LNCaP clone FGC (cell line): ENCODE measurements around the gene GOLGA6A.
"Not testable (repeated sequence)": the region's sequence is repeated elsewhere in the genome, so short reads cannot be mapped to it uniquely, and the experiment has no call there.

Source experiments
- DNase-seq: peaks from one replicate; pipeline ENCODE4 v3.0.0-alpha.2; 2011; ENCODE audit warnings: low read depth
- H3K4me3 ChIP-seq: 2 replicates; pipeline ENCODE4 v1.5.1; 2011; ENCODE audit warnings: mild to moderate bottlenecking, low read depth, low read length, control low read depth
- TF ChIP-seq, protein P1 (sequence below): IDR thresholded peaks from 2 replicates; pipeline ENCODE4 v1.5.1; 2012; ENCODE audit warnings: mild to moderate bottlenecking; ENCODE audit not compliant: control insufficient read depth, insufficient read depth; ENCODE audit errors: extremely low read depth

Gene GOLGA6A

GRCh38 chr15:74075781-74076180, 6.6 kb downstream of the GOLGA6A start:
- not testable (repeated sequence) for DNase-seq, H3K4me3 ChIP-seq

DNA sequence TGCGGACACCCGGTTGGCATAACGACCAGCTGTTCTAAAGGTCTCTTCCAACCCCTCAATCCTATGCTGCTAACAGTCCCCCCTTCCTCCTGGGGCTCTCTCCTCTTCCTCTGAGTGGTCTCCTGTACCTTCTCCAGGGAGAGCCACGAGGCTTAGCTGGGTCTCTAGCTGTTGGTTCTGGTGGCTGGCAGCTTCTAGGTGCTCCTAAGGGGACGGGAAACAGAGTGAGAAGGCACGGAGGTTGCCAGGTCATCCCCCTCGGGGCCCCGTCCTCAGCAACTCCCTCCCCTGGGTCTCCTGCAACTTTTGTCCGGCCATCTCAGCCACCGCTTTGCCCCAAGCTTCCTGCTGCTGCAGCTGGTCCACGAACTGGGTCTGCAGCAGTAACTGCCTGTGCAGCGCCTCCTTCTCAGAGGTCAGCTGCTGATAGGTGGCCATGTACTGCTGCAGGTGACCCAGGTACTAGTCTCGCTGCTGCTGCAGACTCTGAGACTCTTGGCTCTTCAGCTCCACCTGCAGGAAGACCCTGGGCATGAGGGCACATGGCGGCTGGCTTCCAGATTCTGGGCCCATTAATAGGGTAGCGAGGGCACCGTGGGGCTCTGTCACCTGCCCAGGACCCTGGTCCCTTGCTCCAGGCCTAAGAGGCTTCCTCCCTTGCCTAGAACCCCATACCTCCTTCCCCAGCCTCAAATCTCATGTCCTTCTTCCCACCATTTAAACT, 9.6 kb downstream of the GOLGA6A start:
- TF ChIP-seq, protein P1, sequence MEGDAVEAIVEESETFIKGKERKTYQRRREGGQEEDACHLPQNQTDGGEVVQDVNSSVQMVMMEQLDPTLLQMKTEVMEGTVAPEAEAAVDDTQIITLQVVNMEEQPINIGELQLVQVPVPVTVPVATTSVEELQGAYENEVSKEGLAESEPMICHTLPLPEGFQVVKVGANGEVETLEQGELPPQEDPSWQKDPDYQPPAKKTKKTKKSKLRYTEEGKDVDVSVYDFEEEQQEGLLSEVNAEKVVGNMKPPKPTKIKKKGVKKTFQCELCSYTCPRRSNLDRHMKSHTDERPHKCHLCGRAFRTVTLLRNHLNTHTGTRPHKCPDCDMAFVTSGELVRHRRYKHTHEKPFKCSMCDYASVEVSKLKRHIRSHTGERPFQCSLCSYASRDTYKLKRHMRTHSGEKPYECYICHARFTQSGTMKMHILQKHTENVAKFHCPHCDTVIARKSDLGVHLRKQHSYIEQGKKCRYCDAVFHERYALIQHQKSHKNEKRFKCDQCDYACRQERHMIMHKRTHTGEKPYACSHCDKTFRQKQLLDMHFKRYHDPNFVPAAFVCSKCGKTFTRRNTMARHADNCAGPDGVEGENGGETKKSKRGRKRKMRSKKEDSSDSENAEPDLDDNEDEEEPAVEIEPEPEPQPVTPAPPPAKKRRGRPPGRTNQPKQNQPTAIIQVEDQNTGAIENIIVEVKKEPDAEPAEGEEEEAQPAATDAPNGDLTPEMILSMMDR: peak; percentile 48
- not testable (repeated sequence) for DNase-seq

DNA sequence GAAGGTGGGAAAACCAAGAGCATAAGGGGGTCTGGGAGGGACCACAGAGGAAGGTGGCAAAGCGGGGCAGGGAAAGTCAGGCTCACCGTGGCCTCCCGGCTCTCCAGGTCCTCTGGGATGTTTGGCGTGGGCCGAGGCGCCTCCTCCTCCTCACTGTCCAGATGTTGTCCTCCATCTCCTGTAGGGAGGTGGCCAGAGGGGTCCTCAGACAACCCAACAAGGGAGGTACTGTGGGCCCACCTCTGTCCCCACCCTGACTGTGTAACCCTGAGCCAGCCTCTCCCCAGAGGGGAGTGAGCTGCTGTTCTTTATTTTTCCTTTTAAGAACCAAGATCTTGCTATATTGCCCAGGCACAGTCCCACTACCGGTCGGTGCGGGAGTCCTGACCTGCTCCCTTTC, 10.2 kb downstream of the GOLGA6A start:
- not testable (repeated sequence) for DNase-seq, H3K4me3 ChIP-seq

More for the DNA sequence above, 9.6 kb downstream of the GOLGA6A start:
- H3K4me3 ChIP-seq: not testable (repeated sequence)

- H3K4me3 ChIP-seq, DNase-seq: not testable (repeated sequence)
These were observed 10.7 kb downstream of the GOLGA6A start for GRCh38 chr15:74071645-74072044.

DNA sequence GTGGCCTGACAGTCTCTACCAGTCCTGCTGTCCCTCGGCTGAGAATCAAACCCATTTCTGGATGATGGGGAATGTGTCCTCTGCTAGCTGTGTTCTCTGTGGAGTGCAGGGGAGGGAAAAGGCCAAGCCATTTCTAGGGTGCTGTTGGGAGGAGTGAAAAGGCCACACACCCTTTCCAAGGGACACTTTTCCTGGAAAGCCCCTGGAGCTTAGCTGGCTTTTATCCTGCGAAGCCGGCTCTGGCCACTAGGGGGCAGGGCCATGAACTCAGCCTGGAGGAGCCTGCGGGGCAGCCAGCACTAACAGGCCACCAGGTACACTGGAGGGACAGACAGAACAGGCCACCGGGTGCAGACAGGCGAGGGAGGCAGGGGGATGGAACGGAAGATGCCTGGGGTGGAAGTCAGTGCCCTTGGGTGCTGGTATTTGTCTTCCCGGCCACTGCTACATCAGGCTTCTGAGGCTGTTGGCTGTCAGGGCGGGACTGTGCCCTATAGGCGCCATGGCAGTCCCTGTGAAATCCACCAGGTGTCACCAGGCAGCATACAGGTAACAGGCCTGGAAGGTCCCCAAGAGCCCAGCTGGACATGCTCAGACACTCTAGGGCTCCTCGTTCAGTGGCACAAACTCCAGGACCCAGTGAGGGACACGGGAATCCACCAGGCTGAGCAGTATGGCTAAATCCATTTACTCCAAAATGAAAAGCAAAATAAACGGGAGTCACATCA, 16.5 kb downstream of the GOLGA6A start:
- not testable (repeated sequence) for H3K4me3 ChIP-seq, DNase-seq
- TF ChIP-seq, protein P1: peak; percentile 49

DNA sequence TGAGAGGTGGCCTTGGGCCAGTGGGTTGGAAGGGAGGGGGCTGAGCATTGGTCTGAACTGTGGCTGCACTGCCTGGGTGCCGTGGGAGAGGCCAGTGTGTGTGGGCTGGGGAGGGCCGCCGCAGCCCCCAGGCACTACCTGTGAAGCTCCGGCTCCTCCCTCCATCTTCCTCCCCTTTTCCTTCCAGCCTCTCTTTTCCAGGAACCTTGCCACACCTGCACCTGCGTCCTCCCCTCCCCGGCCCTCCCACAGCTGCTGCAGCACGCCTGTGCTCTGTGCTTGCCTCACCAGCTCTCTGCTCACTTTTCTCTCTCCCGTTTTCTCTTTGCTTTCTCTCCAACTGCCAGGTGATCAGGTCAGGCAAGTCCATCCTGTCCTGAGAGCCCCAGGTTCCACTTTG, 17.5 kb downstream of the GOLGA6A start:
- not testable (repeated sequence) for H3K4me3 ChIP-seq, DNase-seq

GRCh38 chr15:74064183-74064582, 18.2 kb downstream of the GOLGA6A start:
- not testable (repeated sequence) for DNase-seq, H3K4me3 ChIP-seq

- H3K4me3 ChIP-seq, DNase-seq: not testable (repeated sequence)
These were observed 18.8 kb downstream of the GOLGA6A start for GRCh38 chr15:74063425-74064146.

GRCh38 chr15:74062671-74063070, 19.7 kb downstream of the GOLGA6A start:
- no peak overlapping the region for H3K4me3 ChIP-seq
- no peak for DNase-seq

More at GRCh38 chr15:74062671-74063070, 19.7 kb downstream of the GOLGA6A start:
- TF ChIP-seq, protein P1: no peak
